ENCODE data around the gene RC3H1. TPM values are rescaled to one million over a fixed set of nuclear protein-coding genes. Genes with fewer than 3 reads are reported as not detected.

Gene RC3H1
- total and polyA plus RNA-seq, 2 of the 8 experiments (the other 6 are each of a cell fraction or from before 2014, with no cell fraction given): 7.4 to 32.2 TPM

- TF ChIP-seq USF2 (IDR thresholded peaks at IDR 0.05; ENCODE audit: low read length): no peak
- TF ChIP-seq CREB1 (IDR thresholded peaks at IDR 0.05): no peak
- no peak for TF ChIP-seq SP2 (IDR thresholded peaks at IDR 0.05; ENCODE audit: low read length)
These were observed 134.5 kb downstream of the RC3H1 start (continued) for GRCh38 chr1:173887627-173888026.

Measured in H1 (cell line).